NCI-H1694 treated with DMSO at 0.1 percent for 48 hours (cell line): ENCODE data around the gene SMIM34.
"Not testable (repeated sequence)": the region's sequence is repeated elsewhere in the genome, so short reads cannot be mapped to it uniquely, and the experiment has no call there.

Experiments used
- DNase-seq: peaks from one replicate; lab custom pipeline; 2025; lab: John Stamatoyannopoulos, UW

SMIM34 gene

GRCh38 chr21:34374462-34374861 is 49.3 kb downstream of the SMIM34 start:
- not testable (repeated sequence) for DNase-seq

- DNase-seq: no peak
Measured at GRCh38 chr21:34372321-34372720, 51.4 kb downstream of the SMIM34 start.

GRCh38 chr21:34369741-34370140 is 54.0 kb downstream of the SMIM34 start:
- DNase-seq: no peak
